ENCODE results near the gene VPS13C. TPM values are rescaled to one million over a fixed set of nuclear protein-coding genes. Genes with fewer than 3 reads are reported as not detected.

Gene VPS13C
- total RNA-seq, 1 experiment from 2014 or later: 18.6 TPM

DNA sequence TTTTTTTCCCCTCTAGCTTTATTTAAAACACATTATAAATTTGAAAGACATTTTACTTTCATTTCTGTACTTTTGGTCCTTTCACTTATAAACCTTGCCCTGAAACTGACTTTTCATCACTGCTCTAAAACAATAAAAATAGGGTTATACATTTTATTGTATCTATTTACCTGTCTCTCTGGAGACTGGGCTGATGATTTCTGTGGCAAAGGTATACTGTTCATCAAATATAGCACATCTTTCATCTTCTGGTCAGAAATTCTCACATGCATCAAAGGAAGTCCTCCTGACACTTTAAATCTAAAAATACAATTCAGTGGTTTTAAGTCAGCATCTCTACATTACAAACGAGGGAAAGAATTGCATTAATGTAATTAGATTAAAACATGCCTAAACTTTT is 86.1 kb downstream of the VPS13C start:
- intact Hi-C loops (cut with micrococcal nuclease): no loop called here
- ATAC-seq (no peak), DNase-seq (ENCODE audit: low read depth, low spot score) (no peak)
- Histone ChIP-seq H3K27ac (ENCODE audit: low read depth, low read length) (no peak overlapping the region), H3K9me3 (ENCODE audit: control insufficient read depth in 1 of 2, insufficient read depth in 1 of 2, low read depth in 1 of 2, low read length in 2 of 2) (no peaks in the 10 kb centered on the region), H3K4me1 (ENCODE audit: control insufficient read depth in 1 of 2, insufficient read depth in 2 of 2, low read length in 2 of 2) (no peaks in the 10 kb centered on the region), H4K20me1 (ENCODE audit: insufficient read depth) (no peaks in the 10 kb centered on the region; the same call in 1 of the 2 replicates), H3K79me2 (ENCODE audit: insufficient read depth, low read length) (no peaks in the 10 kb centered on the region), H3K4me2 (ENCODE audit: low read length) (no peak overlapping the region), H3K27me3 (ENCODE audit: insufficient read depth, low read length) (no peaks in the 10 kb centered on the region), H3K36me3 (ENCODE audit: control insufficient read depth in 1 of 2, insufficient read depth in 2 of 2, low read length in 2 of 2) (peaks cover 0 to 3% of the 10 kb centered on the region in 2 experiments; a peak in 2 of 4 replicates), H3K9me2 (ENCODE audit: insufficient read depth) (no peaks in the 10 kb centered on the region), H3K9ac (ENCODE audit: low read length) (no peak overlapping the region), H3K4me3 (replicated peaks in 1 of 2; ENCODE audit: low read depth in 1 of 2, low read length in 2 of 2) (no peak overlapping the region), H2AFZ (ENCODE audit: low read depth, low read length, poor library complexity, severe bottlenecking) (no peak overlapping the region)
- BruUV-seq (replicated peaks): no TSS peak
- POLR2A ChIA-PET: no interaction called here
- RAD21 ChIA-PET (ENCODE audit: low non-redundant PET in 1 of 2, low total read pairs in 2 of 2, uncharacterized antibody in 2 of 2, unreplicated experiment in 2 of 2): no interaction called here
- CTCF ChIA-PET: no interaction called here
- TF ChIP-seq ZNF274 (IDR thresholded peaks at IDR 0.05; ENCODE audit: low read depth, low read length) (no peak), JUND (IDR thresholded peaks at IDR 0.05) (no peak), CEBPB (IDR thresholded peaks at IDR 0.05; ENCODE audit: low read depth) (no peak), SP1 (IDR thresholded peaks at IDR 0.05; ENCODE audit: low read depth) (no peak), POLR2A (IDR thresholded peaks at IDR 0.05; ENCODE audit: borderline replicate concordance, extremely low read depth, insufficient read depth, insufficient read length) (no peak), SIN3A (IDR thresholded peaks at IDR 0.05; ENCODE audit: low read depth) (no peak), ZFX (IDR thresholded peaks at IDR 0.05) (no peak), EGR1 (IDR thresholded peaks at IDR 0.05; ENCODE audit: low read depth) (no peak), CBX3 (IDR thresholded peaks at IDR 0.05; ENCODE audit: low read depth) (no peak)
- TF ChIP-seq, protein P1, sequence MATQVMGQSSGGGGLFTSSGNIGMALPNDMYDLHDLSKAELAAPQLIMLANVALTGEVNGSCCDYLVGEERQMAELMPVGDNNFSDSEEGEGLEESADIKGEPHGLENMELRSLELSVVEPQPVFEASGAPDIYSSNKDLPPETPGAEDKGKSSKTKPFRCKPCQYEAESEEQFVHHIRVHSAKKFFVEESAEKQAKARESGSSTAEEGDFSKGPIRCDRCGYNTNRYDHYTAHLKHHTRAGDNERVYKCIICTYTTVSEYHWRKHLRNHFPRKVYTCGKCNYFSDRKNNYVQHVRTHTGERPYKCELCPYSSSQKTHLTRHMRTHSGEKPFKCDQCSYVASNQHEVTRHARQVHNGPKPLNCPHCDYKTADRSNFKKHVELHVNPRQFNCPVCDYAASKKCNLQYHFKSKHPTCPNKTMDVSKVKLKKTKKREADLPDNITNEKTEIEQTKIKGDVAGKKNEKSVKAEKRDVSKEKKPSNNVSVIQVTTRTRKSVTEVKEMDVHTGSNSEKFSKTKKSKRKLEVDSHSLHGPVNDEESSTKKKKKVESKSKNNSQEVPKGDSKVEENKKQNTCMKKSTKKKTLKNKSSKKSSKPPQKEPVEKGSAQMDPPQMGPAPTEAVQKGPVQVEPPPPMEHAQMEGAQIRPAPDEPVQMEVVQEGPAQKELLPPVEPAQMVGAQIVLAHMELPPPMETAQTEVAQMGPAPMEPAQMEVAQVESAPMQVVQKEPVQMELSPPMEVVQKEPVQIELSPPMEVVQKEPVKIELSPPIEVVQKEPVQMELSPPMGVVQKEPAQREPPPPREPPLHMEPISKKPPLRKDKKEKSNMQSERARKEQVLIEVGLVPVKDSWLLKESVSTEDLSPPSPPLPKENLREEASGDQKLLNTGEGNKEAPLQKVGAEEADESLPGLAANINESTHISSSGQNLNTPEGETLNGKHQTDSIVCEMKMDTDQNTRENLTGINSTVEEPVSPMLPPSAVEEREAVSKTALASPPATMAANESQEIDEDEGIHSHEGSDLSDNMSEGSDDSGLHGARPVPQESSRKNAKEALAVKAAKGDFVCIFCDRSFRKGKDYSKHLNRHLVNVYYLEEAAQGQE (IDR thresholded peaks at IDR 0.05; ENCODE audit: low read depth): no peak
- TF ChIP-seq, protein P2, sequence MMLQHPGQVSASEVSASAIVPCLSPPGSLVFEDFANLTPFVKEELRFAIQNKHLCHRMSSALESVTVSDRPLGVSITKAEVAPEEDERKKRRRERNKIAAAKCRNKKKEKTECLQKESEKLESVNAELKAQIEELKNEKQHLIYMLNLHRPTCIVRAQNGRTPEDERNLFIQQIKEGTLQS (IDR thresholded peaks at IDR 0.05): no peak
- TF ChIP-seq, protein P3, sequence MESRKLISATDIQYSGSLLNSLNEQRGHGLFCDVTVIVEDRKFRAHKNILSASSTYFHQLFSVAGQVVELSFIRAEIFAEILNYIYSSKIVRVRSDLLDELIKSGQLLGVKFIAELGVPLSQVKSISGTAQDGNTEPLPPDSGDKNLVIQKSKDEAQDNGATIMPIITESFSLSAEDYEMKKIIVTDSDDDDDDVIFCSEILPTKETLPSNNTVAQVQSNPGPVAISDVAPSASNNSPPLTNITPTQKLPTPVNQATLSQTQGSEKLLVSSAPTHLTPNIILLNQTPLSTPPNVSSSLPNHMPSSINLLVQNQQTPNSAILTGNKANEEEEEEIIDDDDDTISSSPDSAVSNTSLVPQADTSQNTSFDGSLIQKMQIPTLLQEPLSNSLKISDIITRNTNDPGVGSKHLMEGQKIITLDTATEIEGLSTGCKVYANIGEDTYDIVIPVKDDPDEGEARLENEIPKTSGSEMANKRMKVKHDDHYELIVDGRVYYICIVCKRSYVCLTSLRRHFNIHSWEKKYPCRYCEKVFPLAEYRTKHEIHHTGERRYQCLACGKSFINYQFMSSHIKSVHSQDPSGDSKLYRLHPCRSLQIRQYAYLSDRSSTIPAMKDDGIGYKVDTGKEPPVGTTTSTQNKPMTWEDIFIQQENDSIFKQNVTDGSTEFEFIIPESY (IDR thresholded peaks at IDR 0.05; ENCODE audit: extremely low read depth, insufficient replicate concordance, low read length): no peak
